ENCODE data around the gene GPALPP1.

GPALPP1 gene

GRCh38 chr13:45064889-45065288 is 75.6 kb downstream of the GPALPP1 start:
- DNase-seq, result no peak

GRCh38 chr13:45068036-45069001 is 79.0 kb downstream of the GPALPP1 start:
- no peak for DNase-seq

GRCh38 chr13:45073809-45074208 is 84.5 kb downstream of the GPALPP1 start:
- DNase-seq, result no peak

GRCh38 chr13:45074721-45075120 is 85.4 kb downstream of the GPALPP1 start:
- DNase-seq, result no peak

- DNase-seq, result no peak
Observed at GRCh38 chr13:45078003-45078402, 88.7 kb downstream of the GPALPP1 start.

All from activated CD4-positive, alpha-beta T cell treated with anti-CD3 and anti-CD28 coated beads for 4 hours (primary cell).